HepG2 (cell line): ENCODE measurements around the gene BAHD1.

Source experiments
- JUNB ChIP-seq: sonication (generic); formaldehyde crosslinking; IDR thresholded peaks from 2 replicates; pipeline ENCODE4 v1.8.0; 2022; ENCODE audit warnings: missing genetic modification reagents, mild to moderate bottlenecking, borderline replicate concordance
- NFE2L1 ChIP-seq: sonication (generic); formaldehyde crosslinking; IDR thresholded peaks from 2 replicates; pipeline ENCODE4 v1.4.0; 2020; ENCODE audit warnings: missing genetic modification reagents, mild to moderate bottlenecking, borderline replicate concordance
- SKI ChIP-seq: fragments of 450-650 bp; IDR thresholded peaks from one replicate; pipeline ENCODE4 v1.6.1; 2018; ENCODE audit warnings: mild to moderate bottlenecking; ENCODE audit not compliant: partially characterized antibody
- ZNF232 ChIP-seq: sonication (generic); formaldehyde crosslinking; IDR thresholded peaks from 2 replicates; pipeline ENCODE4 v1.4.0; 2020; ENCODE audit warnings: missing genetic modification reagents, borderline replicate concordance
- ZNF484 ChIP-seq: sonication (generic); formaldehyde crosslinking; IDR thresholded peaks from 2 replicates; pipeline ENCODE4 v1.5.1; 2020; ENCODE audit warnings: mild to moderate bottlenecking, low read depth, missing genetic modification reagents, borderline replicate concordance
- TF ChIP-seq, protein P1 (sequence below): sonication (generic); formaldehyde crosslinking; IDR thresholded peaks from 2 replicates; pipeline ENCODE4 v1.5.0; 2020; ENCODE audit warnings: mild to moderate bottlenecking, missing genetic modification reagents, moderate library complexity

DNA sequence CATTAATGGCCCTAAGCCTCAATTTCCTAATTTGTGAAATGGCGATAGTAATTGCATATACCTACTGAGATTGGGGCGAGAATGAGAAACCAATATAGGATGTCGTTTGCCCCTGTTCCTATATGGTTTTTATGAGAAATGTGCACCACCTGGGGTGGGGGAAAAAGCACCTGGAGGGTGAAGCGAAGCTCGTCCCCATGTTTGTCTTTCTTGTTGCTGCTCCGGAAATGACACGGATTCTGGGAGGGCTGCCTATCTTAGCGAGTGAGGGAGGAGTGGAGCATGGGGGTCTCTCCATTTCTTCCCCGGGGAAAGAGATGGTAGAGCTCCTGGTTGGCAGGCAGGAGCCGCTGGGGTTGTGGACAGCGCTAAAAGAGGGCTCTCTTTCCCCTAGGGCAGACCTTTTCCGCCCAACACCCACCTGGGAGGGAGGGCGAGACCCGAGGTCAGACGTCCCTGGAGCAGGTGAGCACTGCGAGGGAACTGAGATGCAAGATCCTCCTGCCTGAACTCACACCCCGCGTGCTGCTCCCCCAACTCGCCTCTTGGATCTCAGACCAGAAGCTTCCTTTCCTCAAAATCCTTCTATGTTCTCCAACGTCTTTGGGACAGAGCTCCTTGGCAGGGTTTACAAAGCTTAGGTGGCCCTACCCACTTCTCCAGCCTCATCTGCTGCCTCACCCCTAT lies 5.6 kb upstream of the BAHD1 start:
- TF ChIP-seq ZNF232 (CRISPR knock-in tag), result no peak
- TF ChIP-seq, protein P1, sequence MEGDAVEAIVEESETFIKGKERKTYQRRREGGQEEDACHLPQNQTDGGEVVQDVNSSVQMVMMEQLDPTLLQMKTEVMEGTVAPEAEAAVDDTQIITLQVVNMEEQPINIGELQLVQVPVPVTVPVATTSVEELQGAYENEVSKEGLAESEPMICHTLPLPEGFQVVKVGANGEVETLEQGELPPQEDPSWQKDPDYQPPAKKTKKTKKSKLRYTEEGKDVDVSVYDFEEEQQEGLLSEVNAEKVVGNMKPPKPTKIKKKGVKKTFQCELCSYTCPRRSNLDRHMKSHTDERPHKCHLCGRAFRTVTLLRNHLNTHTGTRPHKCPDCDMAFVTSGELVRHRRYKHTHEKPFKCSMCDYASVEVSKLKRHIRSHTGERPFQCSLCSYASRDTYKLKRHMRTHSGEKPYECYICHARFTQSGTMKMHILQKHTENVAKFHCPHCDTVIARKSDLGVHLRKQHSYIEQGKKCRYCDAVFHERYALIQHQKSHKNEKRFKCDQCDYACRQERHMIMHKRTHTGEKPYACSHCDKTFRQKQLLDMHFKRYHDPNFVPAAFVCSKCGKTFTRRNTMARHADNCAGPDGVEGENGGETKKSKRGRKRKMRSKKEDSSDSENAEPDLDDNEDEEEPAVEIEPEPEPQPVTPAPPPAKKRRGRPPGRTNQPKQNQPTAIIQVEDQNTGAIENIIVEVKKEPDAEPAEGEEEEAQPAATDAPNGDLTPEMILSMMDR, result no peak
- no peak for TF ChIP-seq JUNB (CRISPR knock-in tag)
- TF ChIP-seq NFE2L1 (CRISPR knock-in tag), result no peak
- no peak for TF ChIP-seq SKI
- TF ChIP-seq ZNF484 (CRISPR knock-in tag), result no peak
